Measurements from ENCODE around the gene PLXND1. TPM values are rescaled to one million over a fixed set of nuclear protein-coding genes. Genes with fewer than 3 reads are reported as not detected.
A peak's percentile ranks its signal among the peaks of the same experiment; 100 is the strongest.

The PLXND1 gene
- total RNA-seq, 1 donor from 2014 or later, result 1,753 TPM

- Mint-ChIP-seq H3K4me3 (ENCODE audit: unreplicated experiment) (no peak overlapping the region), H3K36me3 (ENCODE audit: low read depth, unreplicated experiment) (peaks cover 32% of the 10 kb centered on the region), H3K9me3 (ENCODE audit: unreplicated experiment) (no peaks in the 10 kb centered on the region)
These were observed 93.9 kb downstream of the PLXND1 start for GRCh38 chr3:129512595-129512994.

GRCh38 chr3:129507181-129507831 lies 99.2 kb downstream of the PLXND1 start:
- peaks cover 2% of the 10 kb centered on the region for H3K27me3 Mint-ChIP-seq (ENCODE audit: unreplicated experiment)
- peaks cover 17% of the 10 kb centered on the region for H3K4me1 Mint-ChIP-seq (ENCODE audit: unreplicated experiment)
- no peak for TF ChIP-seq CTCF (IDR thresholded peaks at IDR 0.05; ENCODE audit: unreplicated experiment)
- H3K9me3 Mint-ChIP-seq (ENCODE audit: unreplicated experiment), result no peaks in the 10 kb centered on the region
- DNase-seq (ENCODE audit: low spot score), result no peak
- no peak overlapping the region for H3K4me3 Mint-ChIP-seq (ENCODE audit: unreplicated experiment)
- no peak overlapping the region for H3K27ac Mint-ChIP-seq (ENCODE audit: unreplicated experiment)
- H3K36me3 Mint-ChIP-seq (ENCODE audit: low read depth, unreplicated experiment), result peaks cover 13% of the 10 kb centered on the region

More at GRCh38 chr3:129512595-129512994, 93.9 kb downstream of the PLXND1 start:
- Mint-ChIP-seq H3K4me1 (ENCODE audit: unreplicated experiment) (peaks cover 29% of the 10 kb centered on the region), H3K27me3 (ENCODE audit: unreplicated experiment) (peaks cover 21% of the 10 kb centered on the region), H3K27ac (ENCODE audit: unreplicated experiment) (peak overlapping the region; percentile 75)
- no peak for TF ChIP-seq CTCF (IDR thresholded peaks at IDR 0.05; ENCODE audit: unreplicated experiment)
- DNase-seq (ENCODE audit: low spot score), result no peak

GRCh38 chr3:129506231-129506742 lies 100.2 kb downstream of the PLXND1 start:
- no peak for TF ChIP-seq CTCF (IDR thresholded peaks at IDR 0.05; ENCODE audit: unreplicated experiment)
- H3K4me1 Mint-ChIP-seq (ENCODE audit: unreplicated experiment), result peaks cover 23% of the 10 kb centered on the region
- H3K27ac Mint-ChIP-seq (ENCODE audit: unreplicated experiment), result no peak overlapping the region

GRCh38 chr3:129505341-129505740 lies 101.1 kb downstream of the PLXND1 start:
- Mint-ChIP-seq H3K4me3 (ENCODE audit: unreplicated experiment) (no peak overlapping the region), H3K9me3 (ENCODE audit: unreplicated experiment) (no peaks in the 10 kb centered on the region), H3K27me3 (ENCODE audit: unreplicated experiment) (no peaks in the 10 kb centered on the region), H3K36me3 (ENCODE audit: low read depth, unreplicated experiment) (peaks cover 8% of the 10 kb centered on the region), H3K4me1 (ENCODE audit: unreplicated experiment) (peaks cover 24% of the 10 kb centered on the region), H3K27ac (ENCODE audit: unreplicated experiment) (no peak overlapping the region)
- no peak for TF ChIP-seq CTCF (IDR thresholded peaks at IDR 0.05; ENCODE audit: unreplicated experiment)
- DNase-seq (ENCODE audit: low spot score), result no peak

More at GRCh38 chr3:129506231-129506742, 100.2 kb downstream of the PLXND1 start:
- Mint-ChIP-seq H3K4me3 (ENCODE audit: unreplicated experiment) (no peak overlapping the region), H3K27me3 (ENCODE audit: unreplicated experiment) (peaks cover 2% of the 10 kb centered on the region), H3K36me3 (ENCODE audit: low read depth, unreplicated experiment) (peaks cover 8% of the 10 kb centered on the region), H3K9me3 (ENCODE audit: unreplicated experiment) (no peaks in the 10 kb centered on the region)
- no peak for DNase-seq (ENCODE audit: low spot score)

Other genes with a start within 250 kb of the PLXND1 start
- 0.21 TPM for gene EFCAB12, start 178.0 kb downstream of the PLXND1 start, total RNA-seq (ENCODE audit: unreplicated experiment)
- 30.6 TPM for gene MBD4, start 166.7 kb downstream of the PLXND1 start, total RNA-seq (ENCODE audit: unreplicated experiment)
- 25.1 TPM for gene IFT122, start 166.5 kb downstream of the PLXND1 start, total RNA-seq (ENCODE audit: unreplicated experiment)
- gene RHO, start 78.0 kb downstream of the PLXND1 start, total RNA-seq (ENCODE audit: unreplicated experiment), result not detected
- 2.7 TPM for gene H1-8, start 63.5 kb downstream of the PLXND1 start, total RNA-seq (ENCODE audit: unreplicated experiment)